ENCODE measurements around the gene PLCL2.

Gene PLCL2

GRCh38 chr3:16888356-16888755 lies 3.6 kb downstream of the PLCL2 start:
- Histone ChIP-seq H3K4me1 (ENCODE audit: control insufficient read depth in 1 of 2, insufficient read depth in 1 of 2, low read depth in 1 of 2, low read length in 1 of 2) (peaks cover 78 to 79% of the 10 kb centered on the region in 2 experiments), H3K27ac (peak overlapping the region; percentile 94), H3K4me3 (ENCODE audit: low read depth in 1 of 2, low read length in 1 of 2) (peak overlapping the region in 1 of 2 experiments; percentile 98), H3K27me3 (no peaks in the 10 kb centered on the region), H3K36me3 (no peaks in the 10 kb centered on the region), H3K9me3 (no peaks in the 10 kb centered on the region)
- TF ChIP-seq, protein P1, sequence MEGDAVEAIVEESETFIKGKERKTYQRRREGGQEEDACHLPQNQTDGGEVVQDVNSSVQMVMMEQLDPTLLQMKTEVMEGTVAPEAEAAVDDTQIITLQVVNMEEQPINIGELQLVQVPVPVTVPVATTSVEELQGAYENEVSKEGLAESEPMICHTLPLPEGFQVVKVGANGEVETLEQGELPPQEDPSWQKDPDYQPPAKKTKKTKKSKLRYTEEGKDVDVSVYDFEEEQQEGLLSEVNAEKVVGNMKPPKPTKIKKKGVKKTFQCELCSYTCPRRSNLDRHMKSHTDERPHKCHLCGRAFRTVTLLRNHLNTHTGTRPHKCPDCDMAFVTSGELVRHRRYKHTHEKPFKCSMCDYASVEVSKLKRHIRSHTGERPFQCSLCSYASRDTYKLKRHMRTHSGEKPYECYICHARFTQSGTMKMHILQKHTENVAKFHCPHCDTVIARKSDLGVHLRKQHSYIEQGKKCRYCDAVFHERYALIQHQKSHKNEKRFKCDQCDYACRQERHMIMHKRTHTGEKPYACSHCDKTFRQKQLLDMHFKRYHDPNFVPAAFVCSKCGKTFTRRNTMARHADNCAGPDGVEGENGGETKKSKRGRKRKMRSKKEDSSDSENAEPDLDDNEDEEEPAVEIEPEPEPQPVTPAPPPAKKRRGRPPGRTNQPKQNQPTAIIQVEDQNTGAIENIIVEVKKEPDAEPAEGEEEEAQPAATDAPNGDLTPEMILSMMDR (IDR thresholded peaks at IDR 0.05), result no peak

DNA sequence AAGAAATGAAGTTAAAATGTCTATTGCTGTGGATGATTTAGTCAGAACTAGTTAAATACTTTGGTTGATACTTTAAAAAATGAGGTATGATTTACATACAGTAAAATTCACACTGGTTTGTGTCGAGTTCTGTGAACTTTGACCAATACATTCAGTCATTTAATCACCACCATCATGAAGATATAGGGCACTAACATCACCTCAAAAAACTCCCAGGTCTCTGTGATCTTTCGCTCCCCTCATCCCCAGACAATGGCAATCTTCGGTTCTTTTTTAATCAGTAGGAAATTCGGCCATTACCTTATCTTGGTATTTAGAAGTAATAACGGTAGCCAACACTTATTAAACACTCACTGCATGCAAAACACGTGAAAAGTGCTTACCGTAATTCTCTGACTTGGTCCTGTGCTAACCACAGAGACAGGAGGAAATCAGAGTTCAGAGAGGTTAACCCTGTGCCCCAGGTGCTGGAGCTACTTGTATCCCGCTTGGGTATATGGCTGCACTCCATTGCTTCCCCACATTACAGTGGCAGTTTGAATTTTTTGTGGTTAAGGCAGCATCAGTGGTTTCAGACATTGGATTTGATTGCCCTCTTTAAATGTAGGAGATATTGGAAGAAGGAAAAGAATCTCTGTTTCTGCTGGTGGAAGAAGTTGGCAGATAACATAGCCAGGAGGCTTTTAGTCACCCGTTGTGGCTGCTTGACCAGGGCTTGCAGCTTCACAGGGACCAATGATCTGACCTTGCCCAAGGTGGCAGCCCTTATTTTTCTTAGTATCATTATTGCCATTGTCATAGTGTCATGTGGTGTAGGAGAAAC lies 4.2 kb downstream of the PLCL2 start:
- Histone ChIP-seq H3K4me1 (ENCODE audit: control insufficient read depth in 1 of 2, insufficient read depth in 1 of 2, low read depth in 1 of 2, low read length in 1 of 2) (peaks cover 78 to 79% of the 10 kb centered on the region in 2 experiments), H3K4me3 (ENCODE audit: low read depth in 1 of 2, low read length in 1 of 2) (peak overlapping the region in 1 of 2 experiments; percentile 98), H3K9me3 (no peaks in the 10 kb centered on the region), H3K36me3 (no peaks in the 10 kb centered on the region), H3K27ac (peak overlapping the region; percentile 94), H3K27me3 (no peaks in the 10 kb centered on the region)
- TF ChIP-seq, protein P1 (IDR thresholded peaks at IDR 0.05), result no peak

DNA sequence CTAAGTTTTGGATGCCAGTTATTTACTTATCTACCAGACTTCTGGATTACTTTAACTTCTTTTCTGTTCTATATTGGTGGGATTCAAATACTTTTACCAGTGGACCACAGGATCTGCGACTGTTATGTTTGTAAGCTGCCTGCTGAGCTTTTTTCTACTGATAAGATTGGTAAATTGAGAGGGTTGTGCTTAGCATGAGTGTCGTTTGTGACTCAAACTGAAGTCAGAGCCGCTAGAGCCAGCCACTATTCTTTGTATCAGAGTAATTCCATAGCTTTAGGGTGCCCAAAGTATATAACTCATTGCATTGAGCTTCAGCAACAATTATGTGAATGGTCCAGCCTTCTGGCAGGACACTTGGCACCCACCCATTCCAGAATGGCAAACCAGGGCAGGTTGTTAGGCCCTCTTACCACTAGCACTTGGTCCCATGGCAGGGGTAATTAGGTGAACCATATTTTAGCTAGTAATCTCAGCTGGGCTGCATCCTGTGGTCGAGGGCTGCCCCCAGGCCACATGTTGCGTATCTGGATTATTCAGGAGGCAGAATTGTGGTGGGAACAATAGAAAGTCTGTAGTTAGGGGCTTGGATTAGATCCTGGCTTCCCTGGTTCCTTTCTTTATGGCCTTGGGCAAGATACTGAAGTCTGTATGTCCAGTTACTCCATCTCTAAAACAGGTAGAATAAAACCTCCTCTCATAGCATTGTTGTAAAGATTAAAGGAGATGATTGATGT lies 6.0 kb downstream of the PLCL2 start:
- Histone ChIP-seq H3K27me3 (no peaks in the 10 kb centered on the region), H3K9me3 (no peaks in the 10 kb centered on the region), H3K36me3 (no peaks in the 10 kb centered on the region), H3K4me3 (ENCODE audit: low read depth in 1 of 2, low read length in 1 of 2) (no peak overlapping the region), H3K4me1 (ENCODE audit: control insufficient read depth in 1 of 2, insufficient read depth in 1 of 2, low read depth in 1 of 2, low read length in 1 of 2) (peaks cover 74 to 82% of the 10 kb centered on the region in 2 experiments), H3K27ac (peak overlapping the region; percentile 73)
- TF ChIP-seq, protein P1 (IDR thresholded peaks at IDR 0.05), result no peak

- TF ChIP-seq, protein P1 (IDR thresholded peaks at IDR 0.05), result no peak
- Histone ChIP-seq H3K27me3 (no peaks in the 10 kb centered on the region), H3K27ac (no peak overlapping the region), H3K9me3 (no peaks in the 10 kb centered on the region), H3K36me3 (no peaks in the 10 kb centered on the region), H3K4me1 (ENCODE audit: control insufficient read depth in 1 of 2, insufficient read depth in 1 of 2, low read depth in 1 of 2, low read length in 1 of 2) (peaks cover 45 to 79% of the 10 kb centered on the region in 2 experiments), H3K4me3 (ENCODE audit: low read depth in 1 of 2, low read length in 1 of 2) (no peak overlapping the region)
Measured at GRCh38 chr3:16893618-16894200, 9.0 kb downstream of the PLCL2 start.

DNA sequence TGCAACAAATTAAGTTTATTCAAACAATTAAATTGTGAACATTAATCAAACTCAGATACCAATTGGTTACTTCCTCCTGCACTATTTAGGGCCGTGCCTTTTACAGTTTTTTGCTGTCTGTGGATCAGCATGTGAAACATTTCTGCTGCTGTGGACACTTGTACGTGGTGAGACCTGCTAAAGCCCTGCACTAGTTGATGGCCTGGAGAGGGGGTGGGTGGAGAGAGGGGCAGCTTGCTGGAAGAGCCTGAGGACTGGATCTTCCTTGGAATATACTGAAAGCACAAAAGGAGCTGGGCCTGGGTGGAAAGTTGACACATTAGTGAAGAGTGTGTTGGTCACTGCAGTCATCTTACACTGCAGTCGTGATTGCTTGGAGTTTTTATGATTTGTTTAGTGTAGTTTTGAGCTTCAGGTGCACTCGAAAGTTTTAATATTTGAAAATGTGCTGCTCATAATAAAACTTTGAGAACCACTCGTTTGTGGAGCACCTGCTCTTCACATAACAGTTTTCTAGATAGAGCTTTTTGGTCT lies 11.4 kb downstream of the PLCL2 start:
- Histone ChIP-seq H3K27ac (peak overlapping the region; percentile 32), H3K4me1 (ENCODE audit: control insufficient read depth in 1 of 2, insufficient read depth in 1 of 2, low read depth in 1 of 2, low read length in 1 of 2) (peaks cover 28 to 65% of the 10 kb centered on the region in 2 experiments), H3K27me3 (no peaks in the 10 kb centered on the region), H3K36me3 (no peaks in the 10 kb centered on the region), H3K4me3 (ENCODE audit: low read depth in 1 of 2, low read length in 1 of 2) (no peak overlapping the region), H3K9me3 (no peaks in the 10 kb centered on the region)
- TF ChIP-seq, protein P1 (IDR thresholded peaks at IDR 0.05), result no peak

All from neutrophil (primary cell).